GM19455 (cell line): ENCODE measurements around the gene TTLL9.

ENCODE experiments used
- ATAC-seq: cut with Tn5 transposase; IDR thresholded peaks from one replicate; pipeline ENCODE4 v1.9.1; 2021; ENCODE audit not compliant: unreplicated experiment

Gene TTLL9

DNA sequence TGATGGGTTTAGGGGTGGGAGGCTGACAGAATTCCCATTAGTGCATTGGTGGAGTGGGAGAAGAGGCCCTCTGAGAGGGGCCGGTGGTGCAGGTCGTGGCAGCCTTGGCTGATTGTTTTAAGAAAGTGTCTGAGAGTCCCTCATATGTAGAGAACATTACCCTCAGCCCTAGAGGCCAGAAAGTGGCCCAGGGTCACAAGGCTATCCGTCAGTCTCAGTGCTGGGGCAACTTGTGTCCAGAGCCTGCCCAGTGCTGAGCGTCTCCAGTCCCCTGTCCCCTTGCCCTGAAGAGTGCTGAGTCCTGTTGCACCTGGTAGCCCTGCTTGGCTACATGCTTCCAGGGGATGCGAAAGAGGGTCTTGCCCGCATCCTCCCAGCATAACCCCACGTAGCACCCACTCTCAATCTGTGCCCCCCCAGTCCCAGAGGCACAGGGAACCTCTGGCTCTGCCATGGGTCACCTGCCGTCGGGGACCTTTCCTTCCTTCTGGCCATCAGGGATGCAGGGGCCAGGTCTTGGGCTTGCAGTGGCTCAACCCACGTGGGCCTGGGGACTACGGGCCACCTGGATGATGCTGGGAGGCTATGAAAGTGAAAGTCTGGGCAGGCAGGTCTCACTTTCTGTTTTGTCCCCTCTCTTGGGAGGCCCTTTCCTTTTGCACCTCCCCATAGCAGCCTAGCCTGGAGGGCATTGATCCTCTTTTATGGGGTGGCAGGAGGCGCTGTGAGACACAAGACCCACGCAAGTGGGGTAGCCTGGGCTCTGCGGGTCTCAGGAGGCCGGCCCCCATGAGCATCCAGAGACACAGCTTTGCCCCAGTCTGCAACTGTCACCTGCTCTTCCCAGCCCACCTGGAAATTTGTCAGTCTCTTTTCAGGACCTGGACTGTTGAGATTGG, 12.3 kb upstream of the TTLL9 start:
- ATAC-seq = no peak

DNA sequence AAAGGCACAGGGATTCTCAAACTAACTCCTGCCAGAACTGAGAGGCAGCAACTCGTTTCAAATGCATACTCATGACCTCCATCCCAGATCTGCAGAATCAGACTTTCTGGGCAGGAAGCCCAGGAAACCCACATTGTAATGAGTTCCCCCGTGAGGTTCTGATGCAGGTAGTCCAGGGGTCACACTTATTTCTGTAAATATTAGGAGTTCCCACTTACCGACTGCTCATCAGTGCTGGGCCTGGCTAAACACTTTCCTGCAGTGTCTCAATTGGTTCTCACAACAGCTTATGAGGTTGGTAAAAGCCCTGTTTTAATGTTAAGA, 11.7 kb upstream of the TTLL9 start:
- no peak for ATAC-seq

DNA sequence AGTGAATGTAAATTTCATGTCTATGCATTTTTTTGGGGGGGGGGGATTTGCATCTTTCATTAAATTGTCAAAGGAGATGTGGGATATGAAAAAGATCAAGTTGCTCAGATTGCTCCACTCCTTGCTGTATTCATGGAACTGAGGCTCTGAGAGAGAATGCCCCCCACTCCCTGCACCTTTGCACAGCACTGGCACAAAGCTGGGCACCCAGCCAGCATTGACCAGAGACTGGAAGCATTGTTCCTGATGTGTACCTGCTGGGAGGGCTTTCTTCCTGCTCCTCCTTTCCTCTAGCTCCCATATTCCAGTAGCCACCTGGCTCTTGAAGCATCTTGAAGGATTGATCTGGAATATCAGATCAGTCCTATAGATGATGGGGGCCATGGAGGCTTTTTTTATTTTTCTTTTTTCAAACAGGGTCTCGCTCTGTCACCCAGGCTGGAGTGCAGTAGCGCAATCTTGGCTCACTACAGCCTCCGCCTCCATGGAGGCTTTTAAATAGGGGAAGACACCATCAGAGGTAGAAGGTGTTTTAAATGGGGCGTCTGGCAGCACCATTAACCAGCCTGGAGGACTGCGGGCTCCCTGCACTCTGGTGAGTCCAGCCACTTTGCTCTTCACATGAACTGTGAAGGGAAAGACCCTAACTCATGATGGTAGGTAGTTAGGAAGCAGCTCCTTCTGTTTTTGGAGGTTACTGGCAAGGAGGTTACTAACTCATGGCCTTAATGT, 11.0 kb upstream of the TTLL9 start:
- ATAC-seq = no peak

DNA sequence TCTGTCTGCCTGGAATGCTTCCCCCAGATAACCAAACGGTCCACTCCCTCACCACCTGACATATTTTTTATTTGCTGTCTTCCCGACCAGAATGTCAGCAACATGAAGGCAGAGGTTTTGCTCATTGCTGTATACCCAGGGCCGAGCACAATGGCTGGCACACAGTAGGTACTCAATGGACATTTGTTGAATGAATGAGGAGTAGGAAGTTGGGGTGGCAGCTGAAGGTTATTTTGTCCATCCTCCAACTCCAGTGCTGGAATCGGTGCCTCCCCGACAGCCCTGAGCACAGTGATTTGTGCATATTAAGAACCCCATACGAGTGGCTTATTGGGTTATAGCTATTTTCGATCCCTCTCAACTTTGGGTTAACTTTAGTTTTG, 10.4 kb upstream of the TTLL9 start:
- ATAC-seq = no peak

DNA sequence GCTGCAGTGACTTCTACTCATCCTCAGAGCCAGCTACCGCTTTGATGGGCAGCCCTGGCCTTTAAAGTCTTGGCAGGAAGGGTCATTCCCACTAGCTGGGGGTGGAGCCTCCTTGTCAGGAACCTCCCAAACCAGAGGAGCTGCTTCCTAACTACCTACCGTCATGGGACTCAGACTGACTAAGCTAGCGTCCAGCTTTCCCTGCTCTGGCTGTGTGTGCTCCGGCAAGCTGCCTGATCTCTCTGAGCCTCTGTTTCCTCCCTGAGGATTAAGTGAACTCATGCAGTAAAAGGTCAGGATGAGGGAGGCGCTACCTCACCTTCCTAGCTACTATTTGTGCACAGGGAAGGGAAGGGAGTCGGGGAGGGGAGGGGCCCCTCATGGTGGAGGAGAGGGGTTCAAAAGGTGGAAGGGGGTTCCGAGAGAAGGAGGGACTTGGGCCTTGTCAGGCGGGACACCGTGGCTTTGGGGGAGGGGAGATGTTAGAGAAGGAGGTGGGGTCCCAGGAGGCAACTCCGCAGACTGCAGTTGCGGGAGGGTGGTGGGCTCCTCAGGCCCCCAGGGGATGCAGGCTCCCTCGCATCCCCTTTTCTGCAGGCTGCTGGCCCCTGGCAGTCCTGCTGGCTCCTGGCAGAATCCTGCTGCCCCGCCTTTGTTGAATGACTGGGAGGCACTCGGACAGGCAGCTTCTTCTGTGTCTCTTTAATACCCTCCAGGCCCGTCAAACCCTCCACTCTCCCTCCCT, 9.9 kb upstream of the TTLL9 start:
- ATAC-seq = no peak

DNA sequence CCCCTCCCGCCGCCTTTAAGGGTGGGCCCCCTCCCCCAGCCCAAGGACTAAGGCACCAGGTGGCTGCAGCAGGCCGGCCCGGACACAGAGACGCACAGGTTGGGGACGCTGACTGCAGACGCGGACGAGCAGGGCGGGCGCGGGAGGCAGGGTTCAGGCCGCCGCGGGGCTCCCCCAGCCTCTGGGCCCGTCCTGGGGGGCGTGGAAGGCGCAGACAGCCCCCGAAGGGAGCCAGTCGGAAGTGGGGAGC, 9.4 kb upstream of the TTLL9 start:
- no peak for ATAC-seq

DNA sequence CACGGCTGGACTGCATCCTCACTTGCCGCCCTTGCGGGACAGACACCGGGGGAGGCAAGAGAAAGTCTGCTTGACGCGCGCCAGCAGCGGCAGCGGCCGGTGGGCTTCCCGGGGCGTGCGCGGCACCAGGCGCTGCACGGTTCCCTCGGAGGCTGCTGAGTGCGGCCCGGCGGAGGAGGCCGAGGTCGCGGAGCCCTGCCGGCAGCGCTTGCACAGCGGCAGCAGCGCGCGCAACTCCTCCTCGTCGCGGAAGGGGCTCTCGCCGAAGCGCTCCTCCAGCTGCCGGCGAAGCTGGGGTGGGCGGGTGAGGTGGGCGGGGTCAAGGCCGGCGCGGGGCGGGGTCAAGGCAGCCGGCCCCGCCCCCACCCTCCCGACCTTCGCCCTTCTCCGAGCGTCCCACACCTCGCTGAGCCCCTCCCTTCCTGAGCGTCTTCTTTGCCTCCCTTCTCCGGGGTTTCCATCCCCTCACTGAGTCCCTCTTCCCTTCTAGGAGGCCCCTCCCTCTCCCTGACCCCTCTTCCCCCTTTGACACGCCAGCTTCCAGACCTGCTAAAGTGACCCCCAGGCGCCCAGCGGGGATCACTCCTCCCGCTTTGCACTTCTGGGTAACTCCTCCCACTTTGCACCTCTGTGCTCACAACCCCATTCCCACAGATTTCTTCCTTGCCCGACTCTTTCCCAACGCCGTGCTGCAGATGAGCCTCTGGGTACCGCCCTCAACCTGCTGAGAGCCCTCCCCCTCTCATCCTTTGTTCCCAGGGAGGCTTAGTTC, 8.9 kb upstream of the TTLL9 start:
- peak; percentile 51 for ATAC-seq

DNA sequence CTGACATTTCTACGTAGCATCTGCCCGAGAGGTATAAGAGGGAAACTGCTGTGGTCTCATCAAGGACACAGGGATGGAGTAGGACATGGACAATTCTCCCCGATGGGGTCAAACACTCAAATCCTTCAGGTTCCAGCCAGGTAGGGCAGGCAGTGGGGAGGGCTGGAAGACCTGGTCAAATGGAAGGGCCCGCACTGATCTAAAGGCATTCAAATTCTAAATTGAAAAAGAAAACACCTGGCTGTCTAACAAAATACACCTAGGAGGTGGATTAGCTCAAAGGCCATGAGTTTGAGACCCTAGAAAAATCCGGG, 8.3 kb upstream of the TTLL9 start:
- no peak for ATAC-seq

DNA sequence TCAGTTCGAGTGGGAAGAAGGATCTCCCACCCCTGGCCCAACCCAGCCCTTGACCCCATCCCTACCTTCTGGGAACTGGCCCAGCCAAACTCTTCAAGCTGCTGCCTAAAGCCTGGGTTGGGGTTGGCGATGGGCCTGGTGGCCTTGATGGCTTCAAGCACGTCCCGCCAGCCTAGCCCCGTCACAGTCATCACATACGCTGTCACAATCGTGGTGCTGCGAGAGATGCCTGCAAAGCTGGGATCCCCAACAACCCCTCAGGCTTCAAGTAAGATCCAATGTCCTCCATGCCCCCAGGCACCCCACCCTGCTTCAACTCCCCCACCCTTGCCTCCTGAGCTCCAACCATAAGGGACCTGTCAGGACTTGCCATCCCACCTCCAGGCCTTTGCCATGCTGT, 7.9 kb upstream of the TTLL9 start:
- no peak for ATAC-seq

DNA sequence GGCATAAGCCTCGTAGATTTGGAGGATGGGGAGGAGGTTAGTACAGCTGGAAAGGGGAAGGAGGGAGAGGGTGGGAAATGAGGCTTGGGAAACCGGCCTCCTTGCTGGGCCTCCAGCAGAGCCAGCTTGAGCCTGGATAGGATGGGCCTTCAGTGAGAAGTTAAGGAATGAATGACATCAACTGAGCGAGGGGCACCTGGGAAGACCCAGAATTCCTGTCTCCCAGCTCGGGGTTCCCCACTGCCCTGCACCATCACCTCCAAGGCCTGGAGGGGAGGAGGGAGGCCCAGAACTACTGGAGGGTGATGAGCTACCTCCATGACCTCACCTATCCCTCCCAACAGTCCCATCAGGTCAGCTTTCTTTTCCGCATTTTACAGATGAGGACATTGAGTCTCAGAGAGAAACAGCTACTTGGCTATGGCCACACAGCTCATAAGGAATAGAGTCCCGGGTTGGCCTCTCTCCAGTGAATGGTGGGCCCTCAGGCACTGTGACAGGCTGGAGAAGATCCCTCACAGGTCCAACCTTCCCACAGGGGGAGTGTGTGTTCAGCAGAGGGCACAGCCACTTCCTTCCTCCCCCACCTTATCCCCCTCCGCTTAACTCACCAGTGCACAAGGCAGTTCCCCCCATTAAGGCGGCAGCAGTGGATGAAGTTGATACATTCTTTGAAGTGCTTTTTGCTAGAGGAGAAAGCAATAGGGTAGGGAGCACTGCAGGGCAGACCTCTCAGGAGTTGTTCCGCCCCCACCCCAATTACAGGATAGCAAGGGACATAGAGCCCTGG, 6.9 kb upstream of the TTLL9 start:
- ATAC-seq = no peak

DNA sequence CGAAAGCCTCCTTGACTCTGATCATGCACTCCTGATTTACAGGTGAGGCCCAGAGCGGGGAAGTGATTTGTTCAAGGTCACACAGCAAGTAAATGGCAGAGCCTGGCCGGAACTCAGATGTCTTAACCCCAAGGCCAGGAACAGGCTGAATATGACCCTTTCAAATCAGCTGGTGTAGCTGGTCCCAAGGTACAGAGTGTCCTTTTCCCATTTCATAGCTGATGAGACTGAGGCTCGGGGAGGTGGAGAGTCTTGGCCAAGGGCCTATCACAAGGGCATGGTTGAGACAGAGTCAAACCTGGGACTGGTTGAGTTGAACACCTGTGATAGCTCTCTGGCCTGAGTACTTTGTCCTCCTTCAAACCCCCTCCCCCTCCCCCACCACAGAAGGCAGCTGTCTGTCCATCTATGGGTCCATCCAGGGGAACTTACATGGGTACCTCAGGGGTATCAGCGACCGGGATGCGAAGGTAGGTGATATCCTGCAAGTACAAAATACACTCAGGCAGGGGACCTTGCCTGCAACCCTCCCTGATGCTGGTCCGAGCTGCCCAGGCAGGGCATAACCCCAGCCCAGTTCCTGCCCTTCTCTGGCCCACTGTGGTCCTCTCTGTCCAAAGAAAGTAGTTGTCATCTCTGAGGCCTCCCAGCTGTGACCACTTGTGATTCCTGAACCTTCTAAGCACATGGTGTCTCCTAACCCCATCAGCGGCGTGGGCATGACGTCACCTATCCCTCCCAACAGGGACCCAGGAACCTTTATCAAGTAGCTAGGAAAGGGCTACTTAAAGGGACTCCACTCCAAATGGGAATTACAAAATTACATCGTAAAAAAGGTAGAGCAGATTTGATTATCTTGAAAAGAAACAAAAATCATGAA, 5.7 kb upstream of the TTLL9 start:
- no peak for ATAC-seq

DNA sequence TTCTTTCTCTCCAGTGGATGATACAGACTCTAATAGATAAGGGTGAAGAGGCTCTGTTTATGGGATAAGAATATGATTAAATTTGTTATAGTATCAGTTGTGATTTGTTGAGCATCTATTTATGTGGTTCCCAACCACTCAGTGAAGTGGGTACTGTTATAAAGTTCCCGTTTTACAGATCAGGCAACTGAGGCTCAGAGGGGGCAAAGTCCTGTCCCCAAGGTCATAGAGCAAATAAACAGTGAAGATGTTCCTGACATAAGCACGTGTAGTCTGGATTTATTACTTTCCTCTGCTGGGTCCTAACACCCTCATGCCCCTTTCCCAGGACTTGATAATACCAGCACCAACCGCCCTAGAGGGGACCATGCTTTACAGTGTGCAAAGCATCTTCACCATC, 4.2 kb upstream of the TTLL9 start:
- ATAC-seq = no peak

DNA sequence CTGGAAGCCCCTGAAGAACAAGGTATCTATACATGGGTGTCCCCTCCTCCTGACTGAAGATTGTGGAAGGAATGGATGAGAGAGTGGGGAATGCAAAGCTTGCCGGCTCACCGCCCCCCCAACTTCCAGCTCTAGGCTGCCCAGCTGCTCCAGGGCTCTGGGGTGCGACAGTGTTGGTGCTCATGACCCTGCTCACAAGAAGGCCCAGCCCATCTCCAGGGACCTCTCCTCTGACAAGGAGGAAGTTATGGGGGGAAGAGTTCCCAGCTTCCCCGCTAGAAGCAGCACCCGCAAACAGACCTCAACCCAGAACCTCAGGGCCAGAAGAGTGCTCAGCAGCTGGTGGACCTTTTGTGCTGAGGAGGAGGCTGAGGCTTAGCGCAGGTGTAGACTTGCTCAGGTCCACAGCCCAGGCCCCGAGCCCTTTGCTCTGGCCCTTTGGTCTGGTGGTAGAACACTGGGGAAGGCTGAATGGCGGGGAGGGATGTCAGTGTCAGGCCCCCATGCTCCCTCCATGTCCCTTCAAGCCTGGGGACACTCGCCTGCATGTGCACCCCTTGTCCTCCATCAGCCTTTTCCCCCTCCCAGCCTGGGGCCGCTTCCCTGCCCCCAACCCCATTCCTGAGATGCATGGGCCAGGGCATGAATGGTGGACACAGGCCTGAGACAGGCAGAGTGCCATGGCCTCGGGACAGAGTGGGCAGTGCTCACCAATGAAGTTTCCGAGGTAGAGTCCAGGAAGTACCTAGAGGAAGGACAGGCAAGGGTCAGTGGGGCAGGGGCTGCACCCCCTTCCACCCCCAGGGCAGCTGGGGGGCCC, 1.4 kb upstream of the TTLL9 start:
- no peak for ATAC-seq

DNA sequence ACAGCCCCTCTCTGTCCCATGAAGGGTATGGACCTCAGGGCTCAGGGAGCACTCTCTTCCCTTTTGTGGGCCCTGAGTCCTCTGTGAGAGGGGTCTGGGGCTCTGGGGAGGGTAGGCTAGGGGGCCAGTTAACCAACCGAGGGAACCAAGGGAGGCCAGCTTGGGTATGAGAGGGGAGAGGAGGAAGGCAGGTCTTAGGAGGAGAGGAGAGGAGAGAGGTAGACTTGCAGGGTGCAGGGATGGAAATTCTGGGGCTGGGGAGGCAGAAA, 827 bp upstream of the TTLL9 start:
- ATAC-seq = no peak

DNA sequence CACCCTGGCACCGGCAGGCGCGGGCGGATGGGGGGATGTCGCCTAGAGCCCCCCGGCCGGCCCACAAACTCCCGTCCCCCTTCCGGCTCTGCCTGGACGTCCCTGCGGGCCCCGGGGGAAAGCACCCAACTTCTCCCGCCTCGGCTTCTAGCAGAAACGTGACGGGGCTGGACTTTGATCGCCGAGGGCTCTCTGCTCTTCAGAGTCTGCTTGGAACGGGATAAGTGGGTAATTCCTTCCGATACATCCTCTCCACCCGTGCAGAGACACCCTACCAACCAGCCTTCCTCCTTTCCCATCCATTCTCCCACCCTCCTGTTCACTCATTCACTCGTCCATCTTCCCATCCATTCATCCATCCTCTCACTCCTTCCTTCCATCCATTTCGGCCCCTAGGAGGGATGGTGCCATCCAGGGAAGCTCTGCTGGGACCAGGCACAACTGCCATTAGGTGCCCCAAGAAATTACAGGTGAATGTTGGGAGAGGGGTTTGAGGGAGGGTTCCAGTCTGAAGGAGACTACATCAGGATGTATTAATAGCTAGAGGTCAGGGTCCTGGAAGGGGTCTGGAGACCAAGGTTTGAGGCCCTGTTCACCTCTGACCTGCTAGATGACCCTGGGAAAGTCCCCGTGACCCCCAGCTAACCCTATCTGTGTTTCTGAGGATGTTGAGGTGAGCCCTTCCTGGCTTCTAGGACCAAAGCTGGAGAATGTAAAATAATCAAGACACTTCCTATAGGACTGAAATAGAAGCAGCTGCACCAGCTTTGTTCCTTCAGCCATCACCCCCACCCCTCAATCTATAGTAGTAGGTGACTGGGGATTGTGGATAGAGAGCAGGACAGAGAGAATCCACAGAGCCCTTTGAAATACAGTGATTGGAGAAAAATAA, 538 bp downstream of the TTLL9 start:
- no peak for ATAC-seq

DNA sequence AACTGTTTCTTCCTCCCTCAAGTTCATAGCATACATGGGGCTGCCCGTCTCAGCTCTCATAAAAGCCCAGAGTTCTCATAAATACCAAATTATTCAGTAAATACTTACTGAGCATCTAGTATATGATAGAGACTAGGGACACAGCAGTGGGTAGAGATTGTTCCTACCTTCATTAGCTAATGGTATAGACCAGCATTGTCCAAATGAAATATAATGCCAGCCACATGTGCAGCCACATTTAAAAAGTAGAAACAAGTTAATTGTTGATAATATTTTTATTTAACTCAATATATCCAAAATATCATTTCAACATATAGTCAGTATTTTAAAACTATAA, 1.2 kb downstream of the TTLL9 start:
- no peak for ATAC-seq

DNA sequence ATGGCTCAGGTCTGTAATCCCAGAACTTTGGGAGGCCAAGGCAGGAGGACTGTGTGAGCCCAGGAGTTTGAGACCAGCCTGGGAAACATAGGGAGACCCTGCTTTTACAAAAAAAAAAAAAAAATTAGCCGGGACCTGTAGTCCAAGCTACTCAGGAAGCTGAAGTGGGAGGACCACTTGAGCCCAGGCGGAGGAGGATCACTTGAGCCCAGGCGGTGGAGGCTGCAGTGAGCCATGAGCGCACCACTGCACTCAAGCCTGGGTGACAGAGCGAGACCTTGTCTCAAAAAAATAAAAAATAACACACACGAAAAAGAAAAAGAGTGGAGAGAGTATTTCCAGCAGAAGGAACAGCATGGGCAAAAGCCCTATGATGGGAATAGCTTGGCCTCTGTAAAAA, 2.0 kb downstream of the TTLL9 start:
- ATAC-seq = no peak

DNA sequence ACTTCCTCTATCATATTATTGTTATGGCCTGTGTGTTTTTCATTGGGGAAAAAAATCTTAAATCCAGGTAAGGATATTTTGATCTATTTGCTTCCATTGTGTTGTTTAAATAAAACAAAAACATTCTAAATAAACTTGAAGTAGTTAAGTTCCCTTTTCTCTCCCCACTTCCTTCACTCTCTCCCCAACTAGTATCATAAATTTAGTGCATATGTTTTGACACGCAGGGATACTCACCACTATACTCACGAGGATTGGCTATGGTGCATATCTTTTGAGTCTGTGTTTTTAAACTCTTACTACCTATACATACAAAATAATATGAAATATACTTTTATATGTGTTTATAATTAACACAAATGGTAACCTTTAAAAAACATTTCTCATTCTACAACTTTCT, 5.2 kb downstream of the TTLL9 start:
- no peak for ATAC-seq

DNA sequence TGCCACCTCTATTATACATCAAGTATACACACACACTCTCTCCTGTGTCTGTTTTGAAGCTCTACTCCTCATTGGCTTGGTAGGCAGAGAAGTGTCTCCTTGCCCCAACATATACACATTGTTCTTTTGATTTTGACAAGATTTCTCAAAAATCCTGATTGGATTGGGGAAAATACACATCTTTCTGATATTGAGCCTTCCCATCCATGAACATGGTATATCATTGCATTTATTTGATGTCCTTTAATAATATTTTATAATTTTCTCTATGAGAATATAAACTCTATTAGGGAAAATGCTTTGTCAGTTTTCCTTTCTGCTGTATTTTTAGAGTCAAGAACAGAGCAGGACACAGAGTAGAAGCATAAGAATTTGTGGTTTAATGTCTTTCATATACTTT, 7.2 kb downstream of the TTLL9 start:
- ATAC-seq = no peak
